ENCODE measurements around the gene PPP2R3A. TPM values are rescaled to one million over a fixed set of nuclear protein-coding genes. Genes with fewer than 3 reads are reported as not detected.
"Not testable (repeated sequence)": the region's sequence is repeated elsewhere in the genome, so short reads cannot be mapped to it uniquely, and the experiment has no call there.

The PPP2R3A gene
- total RNA-seq, 6 experiments from 2014 or later = 1.0 to 3.2 (median 1.7) TPM

DNA sequence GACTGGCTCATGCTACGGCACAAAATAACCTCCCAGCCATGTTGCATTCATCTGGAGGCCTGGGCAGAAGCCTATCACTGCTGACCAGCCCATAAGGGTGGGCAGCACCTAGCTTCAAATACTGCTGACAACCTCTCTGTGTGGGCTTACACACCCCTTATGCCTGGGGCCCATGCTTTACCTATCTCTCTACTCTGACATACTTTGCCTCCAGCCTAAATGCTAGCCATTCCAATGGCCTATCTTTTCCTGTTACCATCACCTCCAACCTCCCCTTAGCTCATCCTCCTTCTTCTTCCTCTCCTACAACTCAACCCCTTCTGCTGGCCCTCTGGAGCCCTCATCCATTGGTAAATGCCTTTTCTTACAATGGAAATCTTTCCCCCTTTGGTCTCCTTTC is 41.0 kb upstream of the PPP2R3A start:
- no CpG with 5 or more reads among the region's 1 CpG for WGBS (ENCODE audit: insufficient coverage, low coverage, low lambda C conversion rate, missing lambda C conversion rate)
- TF ChIP-seq POLR2A (IDR thresholded peaks at IDR 0.05) = no peak
- TF ChIP-seq, protein P1, sequence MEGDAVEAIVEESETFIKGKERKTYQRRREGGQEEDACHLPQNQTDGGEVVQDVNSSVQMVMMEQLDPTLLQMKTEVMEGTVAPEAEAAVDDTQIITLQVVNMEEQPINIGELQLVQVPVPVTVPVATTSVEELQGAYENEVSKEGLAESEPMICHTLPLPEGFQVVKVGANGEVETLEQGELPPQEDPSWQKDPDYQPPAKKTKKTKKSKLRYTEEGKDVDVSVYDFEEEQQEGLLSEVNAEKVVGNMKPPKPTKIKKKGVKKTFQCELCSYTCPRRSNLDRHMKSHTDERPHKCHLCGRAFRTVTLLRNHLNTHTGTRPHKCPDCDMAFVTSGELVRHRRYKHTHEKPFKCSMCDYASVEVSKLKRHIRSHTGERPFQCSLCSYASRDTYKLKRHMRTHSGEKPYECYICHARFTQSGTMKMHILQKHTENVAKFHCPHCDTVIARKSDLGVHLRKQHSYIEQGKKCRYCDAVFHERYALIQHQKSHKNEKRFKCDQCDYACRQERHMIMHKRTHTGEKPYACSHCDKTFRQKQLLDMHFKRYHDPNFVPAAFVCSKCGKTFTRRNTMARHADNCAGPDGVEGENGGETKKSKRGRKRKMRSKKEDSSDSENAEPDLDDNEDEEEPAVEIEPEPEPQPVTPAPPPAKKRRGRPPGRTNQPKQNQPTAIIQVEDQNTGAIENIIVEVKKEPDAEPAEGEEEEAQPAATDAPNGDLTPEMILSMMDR (IDR thresholded peaks at IDR 0.05) = no peak
- DNase-seq (no peak), ATAC-seq (no peak)
- Histone ChIP-seq H3K4me3 (no peak overlapping the region), H3K27ac (no peak overlapping the region), H3K9me3 (no peaks in the 10 kb centered on the region), H3K27me3 (no peaks in the 10 kb centered on the region), H3K36me3 (no peaks in the 10 kb centered on the region), H3K4me1 (no peaks in the 10 kb centered on the region)
- intact Hi-C loops (cut with DNase I) = loop anchor here in 1 of 2 donors (10.0 kb wide), 1 partner anchor 120 kb away; no protein-coding TSS in a partner anchor

DNA sequence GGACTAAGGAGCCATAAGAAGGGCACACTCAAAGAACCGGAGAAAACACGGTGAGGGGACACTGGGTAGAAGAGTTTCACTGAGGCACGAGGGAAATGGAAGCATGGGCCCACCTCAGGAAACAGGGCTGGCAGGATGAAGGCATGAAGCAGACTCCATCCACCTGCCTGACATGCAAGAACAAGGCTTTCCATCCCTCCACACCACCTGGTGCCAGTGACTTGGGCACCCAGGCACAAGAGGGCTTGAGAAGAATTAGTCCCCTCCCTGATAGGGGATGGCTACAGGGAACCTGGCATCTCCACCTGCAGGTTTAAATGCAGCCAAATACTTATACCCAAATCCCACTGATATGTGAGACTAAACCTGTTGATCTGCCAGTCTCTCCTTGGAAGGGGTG is 38.9 kb upstream of the PPP2R3A start:
- Histone ChIP-seq H3K36me3 (no peaks in the 10 kb centered on the region), H3K27me3 (no peaks in the 10 kb centered on the region), H3K4me3 (no peak overlapping the region), H3K9me3 (no peaks in the 10 kb centered on the region), H3K27ac (no peak overlapping the region), H3K4me1 (no peaks in the 10 kb centered on the region)
- DNase-seq (no peak), ATAC-seq (no peak)
- WGBS (ENCODE audit: insufficient coverage, low coverage, low lambda C conversion rate, missing lambda C conversion rate) = 71% methylated on average over 2 of the region's 3 CpGs
- no peak for TF ChIP-seq POLR2A (IDR thresholded peaks at IDR 0.05)
- TF ChIP-seq, protein P1 (IDR thresholded peaks at IDR 0.05) = no peak
- intact Hi-C loops (cut with DNase I) = loop anchor here in 1 of 2 donors (10.0 kb wide), 1 partner anchor 118 kb away; no protein-coding TSS in a partner anchor

DNA sequence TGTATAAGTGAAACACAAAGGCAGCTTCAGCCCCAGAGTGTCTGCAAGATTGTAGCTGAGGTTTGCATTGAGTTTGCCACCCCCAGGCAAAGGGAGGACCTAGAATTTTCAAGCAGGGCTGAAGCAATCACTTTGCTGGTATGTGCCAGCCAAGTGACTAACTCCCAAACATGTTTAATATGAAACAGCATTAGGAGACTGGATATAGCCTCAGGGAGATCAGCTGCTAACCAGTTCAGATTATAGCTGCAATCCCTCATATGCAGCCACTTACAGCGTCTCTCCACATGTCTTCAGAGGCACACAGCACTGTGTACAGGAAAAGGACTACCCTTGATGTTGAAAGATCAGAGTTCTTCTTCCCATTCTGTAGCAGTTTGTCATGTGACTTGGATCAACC is 38.4 kb upstream of the PPP2R3A start:
- TF ChIP-seq POLR2A (IDR thresholded peaks at IDR 0.05) = no peak
- TF ChIP-seq, protein P1 (IDR thresholded peaks at IDR 0.05) = no peak
- ATAC-seq (no peak), DNase-seq (no peak)
- intact Hi-C loops (cut with DNase I) = loop anchor here in 1 of 2 donors (10.0 kb wide), 1 partner anchor 118 kb away; no protein-coding TSS in a partner anchor
- Histone ChIP-seq H3K9me3 (no peaks in the 10 kb centered on the region), H3K4me1 (no peaks in the 10 kb centered on the region), H3K27ac (no peak overlapping the region), H3K36me3 (no peaks in the 10 kb centered on the region), H3K4me3 (no peak overlapping the region), H3K27me3 (no peaks in the 10 kb centered on the region)
- 44% methylated on average over 1 of the region's 1 CpG for WGBS (ENCODE audit: insufficient coverage, low coverage, low lambda C conversion rate, missing lambda C conversion rate)

DNA sequence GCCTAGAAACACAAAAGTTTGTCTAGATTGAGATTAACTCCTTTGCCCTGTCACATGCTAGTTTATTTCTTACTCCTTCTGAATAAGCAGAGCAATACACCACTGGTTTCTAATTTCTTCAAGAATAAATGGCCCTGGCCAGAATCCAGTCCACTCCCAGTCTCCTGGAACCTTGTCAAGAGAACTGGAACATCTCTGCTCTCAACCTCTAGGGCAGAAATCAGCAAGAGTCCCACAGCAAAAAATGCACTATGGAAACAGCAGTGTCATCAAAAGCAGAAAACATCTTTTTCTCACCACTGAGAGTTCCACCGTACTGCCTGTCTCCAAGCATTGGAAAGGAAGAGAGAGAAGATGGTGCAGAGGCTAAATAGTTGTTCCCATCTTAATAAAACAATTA is 35.9 kb upstream of the PPP2R3A start:
- 60% methylated on average over 1 of the region's 1 CpG for WGBS (ENCODE audit: insufficient coverage, low coverage, low lambda C conversion rate, missing lambda C conversion rate)
- Histone ChIP-seq H3K4me3 (no peak overlapping the region), H3K9me3 (no peaks in the 10 kb centered on the region), H3K4me1 (no peaks in the 10 kb centered on the region), H3K27me3 (no peaks in the 10 kb centered on the region), H3K27ac (no peak overlapping the region), H3K36me3 (no peaks in the 10 kb centered on the region)
- intact Hi-C loops (cut with DNase I) = loop anchor here in 1 of 2 donors (10.0 kb wide), 1 partner anchor 115 kb away; no protein-coding TSS in a partner anchor
- ATAC-seq = no peak
- no peak for DNase-seq
- TF ChIP-seq, protein P1 (IDR thresholded peaks at IDR 0.05) = no peak
- TF ChIP-seq POLR2A (IDR thresholded peaks at IDR 0.05) = no peak

DNA sequence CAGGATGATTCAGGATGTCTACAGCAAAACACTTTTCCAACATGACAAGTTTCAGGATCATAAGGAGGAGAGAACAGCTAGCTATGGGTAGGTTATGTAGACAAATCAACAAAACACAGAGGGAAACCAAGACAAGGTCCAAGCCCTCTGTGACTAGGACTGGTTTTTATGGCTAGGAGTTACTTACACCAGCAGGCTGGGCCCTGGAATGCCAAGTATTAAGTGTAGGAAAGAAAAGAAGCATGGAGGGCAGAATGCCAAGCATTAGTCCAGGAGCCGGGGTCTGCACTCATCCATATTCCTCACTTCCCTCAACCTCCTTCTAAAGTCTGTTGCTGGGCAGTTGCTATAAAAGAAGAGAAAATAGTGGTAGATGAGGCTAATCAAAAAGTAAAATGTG is 35.3 kb upstream of the PPP2R3A start:
- H3K4me3 ChIP-seq = no peak overlapping the region
- no peaks in the 10 kb centered on the region for H3K36me3 ChIP-seq
- no peak overlapping the region for H3K27ac ChIP-seq
- ATAC-seq (no peak), DNase-seq (no peak)
- WGBS (ENCODE audit: insufficient coverage, low coverage, low lambda C conversion rate, missing lambda C conversion rate) = 67% methylated on average over 1 of the region's 1 CpG
- intact Hi-C loops (cut with DNase I) = no loop called here
- H3K9me3 ChIP-seq = no peaks in the 10 kb centered on the region
- no peaks in the 10 kb centered on the region for H3K27me3 ChIP-seq
- TF ChIP-seq POLR2A (IDR thresholded peaks at IDR 0.05) = no peak
- TF ChIP-seq, protein P1 (IDR thresholded peaks at IDR 0.05) = no peak
- H3K4me1 ChIP-seq = no peaks in the 10 kb centered on the region

DNA sequence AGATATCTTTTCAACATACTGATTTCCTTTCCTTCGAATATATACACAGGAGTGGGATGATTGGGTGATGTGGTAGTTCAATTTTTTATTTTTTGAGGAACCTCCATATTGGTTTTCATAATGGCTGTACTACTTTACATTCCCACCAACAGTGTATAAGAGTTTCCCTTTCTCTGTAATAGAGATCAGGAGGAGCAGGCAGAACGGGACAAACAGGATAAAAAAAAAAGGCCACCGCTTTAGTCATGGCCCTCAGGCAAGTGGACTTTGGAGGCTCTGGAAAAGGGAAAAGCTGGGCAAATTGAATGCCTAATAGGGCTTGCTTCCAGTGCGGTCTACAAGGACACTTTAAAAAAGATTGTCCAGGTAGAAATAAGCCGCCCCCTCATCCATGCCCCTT is 30.4 kb upstream of the PPP2R3A start:
- H3K4me3 ChIP-seq; H3K36me3 ChIP-seq; intact Hi-C loops (cut with DNase I); H3K9me3 ChIP-seq; H3K27me3 ChIP-seq; DNase-seq; H3K4me1 ChIP-seq; H3K27ac ChIP-seq; ATAC-seq: not testable (repeated sequence)
- WGBS (ENCODE audit: insufficient coverage, low coverage, low lambda C conversion rate, missing lambda C conversion rate) = 58% methylated on average over 3 of the region's 5 CpGs

DNA sequence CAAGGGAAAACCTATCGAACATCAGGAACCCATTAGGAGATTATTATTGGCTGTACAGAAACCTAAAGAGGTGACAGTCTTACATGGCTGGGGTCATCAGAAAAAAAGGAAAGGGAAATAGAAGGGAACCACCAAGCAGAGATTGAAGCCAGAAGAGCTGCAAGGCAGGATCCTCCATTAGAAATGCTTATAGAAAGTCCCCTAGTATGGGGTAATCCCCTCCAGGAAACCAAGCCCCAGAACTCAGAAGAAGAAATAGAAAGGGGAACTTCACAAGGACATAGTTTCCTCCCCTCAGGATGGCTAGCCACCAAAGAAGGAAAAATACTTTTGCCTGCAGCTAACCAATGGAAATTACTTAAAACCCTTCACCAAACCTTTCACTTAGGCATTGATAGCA is 27.8 kb upstream of the PPP2R3A start:
- ATAC-seq; intact Hi-C loops (cut with DNase I); H3K9me3 ChIP-seq; H3K27ac ChIP-seq; H3K4me1 ChIP-seq; H3K27me3 ChIP-seq; H3K36me3 ChIP-seq; DNase-seq; H3K4me3 ChIP-seq: not testable (repeated sequence)
- WGBS (ENCODE audit: insufficient coverage, low coverage, low lambda C conversion rate, missing lambda C conversion rate) = 88% methylated on average over 1 of the region's 1 CpG

Data from right lobe of liver (tissue), 6 donors.